Measurements from ENCODE around the gene MICALL2.

- TF ChIP-seq EGR1 (IDR thresholded peaks at IDR 0.05; ENCODE audit: low read depth in 2 of 2) (no peak), CTCF (IDR thresholded peaks at IDR 0.05; ENCODE audit: low read depth, low read length, missing input control) (no peak), GABPA (IDR thresholded peaks at IDR 0.05 in 1 of 2, conservative IDR thresholded peaks at IDR 0.05 in 1 of 2) (no peak), REST (IDR thresholded peaks at IDR 0.05) (no peak), YY1 (IDR thresholded peaks at IDR 0.05) (no peak), ZBTB33 (IDR thresholded peaks at IDR 0.05) (no peak), TAF1 (conservative IDR thresholded peaks at IDR 0.05) (no peak), RAD21 (IDR thresholded peaks at IDR 0.05) (no peak), SP1 (IDR thresholded peaks at IDR 0.05) (no peak), MAX (IDR thresholded peaks at IDR 0.05) (no peak), JUND (IDR thresholded peaks at IDR 0.05) (no peak)
- TF ChIP-seq, protein P1, sequence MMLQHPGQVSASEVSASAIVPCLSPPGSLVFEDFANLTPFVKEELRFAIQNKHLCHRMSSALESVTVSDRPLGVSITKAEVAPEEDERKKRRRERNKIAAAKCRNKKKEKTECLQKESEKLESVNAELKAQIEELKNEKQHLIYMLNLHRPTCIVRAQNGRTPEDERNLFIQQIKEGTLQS (IDR thresholded peaks at IDR 0.05), result no peak
Observed at GRCh38 chr7:1447112-1447511, 12.2 kb downstream of the MICALL2 start.

All from liver (tissue), 3 donors.